ENCODE measurements around the gene ASZ1.

- TF ChIP-seq, protein P1, sequence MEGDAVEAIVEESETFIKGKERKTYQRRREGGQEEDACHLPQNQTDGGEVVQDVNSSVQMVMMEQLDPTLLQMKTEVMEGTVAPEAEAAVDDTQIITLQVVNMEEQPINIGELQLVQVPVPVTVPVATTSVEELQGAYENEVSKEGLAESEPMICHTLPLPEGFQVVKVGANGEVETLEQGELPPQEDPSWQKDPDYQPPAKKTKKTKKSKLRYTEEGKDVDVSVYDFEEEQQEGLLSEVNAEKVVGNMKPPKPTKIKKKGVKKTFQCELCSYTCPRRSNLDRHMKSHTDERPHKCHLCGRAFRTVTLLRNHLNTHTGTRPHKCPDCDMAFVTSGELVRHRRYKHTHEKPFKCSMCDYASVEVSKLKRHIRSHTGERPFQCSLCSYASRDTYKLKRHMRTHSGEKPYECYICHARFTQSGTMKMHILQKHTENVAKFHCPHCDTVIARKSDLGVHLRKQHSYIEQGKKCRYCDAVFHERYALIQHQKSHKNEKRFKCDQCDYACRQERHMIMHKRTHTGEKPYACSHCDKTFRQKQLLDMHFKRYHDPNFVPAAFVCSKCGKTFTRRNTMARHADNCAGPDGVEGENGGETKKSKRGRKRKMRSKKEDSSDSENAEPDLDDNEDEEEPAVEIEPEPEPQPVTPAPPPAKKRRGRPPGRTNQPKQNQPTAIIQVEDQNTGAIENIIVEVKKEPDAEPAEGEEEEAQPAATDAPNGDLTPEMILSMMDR (IDR thresholded peaks at IDR 0.05; ENCODE audit: borderline replicate concordance, extremely low read depth, low read length, poor library complexity, severe bottlenecking) = no peak
- TF ChIP-seq EZH2 (IDR thresholded peaks at IDR 0.05; ENCODE audit: borderline replicate concordance, low read depth, low read length, severe bottlenecking) = no peak
Measured at GRCh38 chr7:117424090-117424829, 3.0 kb downstream of the ASZ1 start.

Measured in DND-41 (cell line).